ENCODE results near the gene TDRD7.

TDRD7 gene

DNA sequence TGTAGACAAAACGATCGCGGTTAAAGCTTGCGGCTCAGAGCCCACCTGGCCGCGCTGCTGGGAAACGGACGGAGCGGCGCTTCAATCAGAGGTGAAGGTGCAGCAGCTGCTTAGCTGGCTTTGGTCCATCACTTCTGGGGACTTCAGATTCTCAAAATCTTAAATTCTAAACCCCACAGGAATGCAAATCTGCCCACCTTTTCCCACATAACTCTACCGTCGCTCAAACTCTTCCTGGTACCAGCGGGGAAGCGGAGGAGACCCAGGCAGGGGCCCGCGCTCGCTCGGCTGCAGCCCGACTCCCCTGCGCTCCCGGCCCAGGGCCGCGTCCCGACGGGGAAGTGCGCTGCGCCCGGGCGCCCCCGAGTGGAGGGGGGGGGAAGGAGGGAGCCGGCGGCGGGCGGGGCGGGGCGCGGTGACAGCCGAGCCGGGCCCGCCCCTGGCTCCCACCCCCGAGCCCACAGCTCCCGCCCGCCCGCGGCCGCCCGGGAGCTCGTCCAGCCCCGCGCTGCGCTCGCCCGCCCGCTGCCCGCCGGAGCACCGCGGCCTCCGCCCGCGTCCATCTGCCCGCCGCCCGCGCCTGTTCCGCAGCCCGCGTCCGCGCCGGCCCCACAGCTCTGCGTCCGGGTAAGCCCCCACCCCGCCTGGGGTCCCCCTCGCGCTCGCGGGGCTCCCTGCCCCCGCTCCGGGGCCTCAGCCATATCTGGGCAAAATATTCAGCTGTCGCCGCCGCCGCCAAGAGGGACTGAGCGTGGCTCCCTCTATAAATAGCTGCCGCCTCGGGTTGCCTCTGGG is 89.5 kb downstream of the TDRD7 start, which contains the start of gene TMOD1:
TSS of gene TMOD1 (plus strand) at position 490 of the 795 bp plus-strand sequence. CDS start 22,523 bp downstream, outside the sequence.
- intact Hi-C loops (cut with DNase I): no loop called here
- peak in 41 of 42 donors; percentile 31 to 90 (median 79) for DNase-seq

DNA sequence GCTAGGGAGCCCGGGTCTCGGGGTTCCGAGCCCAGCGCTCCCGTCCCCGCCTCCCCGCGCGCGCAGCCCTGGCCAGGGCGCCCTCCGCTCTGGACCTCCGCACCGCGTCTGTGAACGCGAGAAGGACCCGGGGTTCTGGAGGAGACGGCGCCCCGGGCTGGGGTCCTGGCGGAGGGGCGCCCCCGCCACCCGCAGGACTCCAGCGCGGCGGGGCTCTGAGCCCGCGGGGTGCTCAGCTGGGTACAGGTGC is 90.0 kb downstream of the TDRD7 start:
- intact Hi-C loops (cut with DNase I): no loop called here
- no peak for DNase-seq

DNA sequence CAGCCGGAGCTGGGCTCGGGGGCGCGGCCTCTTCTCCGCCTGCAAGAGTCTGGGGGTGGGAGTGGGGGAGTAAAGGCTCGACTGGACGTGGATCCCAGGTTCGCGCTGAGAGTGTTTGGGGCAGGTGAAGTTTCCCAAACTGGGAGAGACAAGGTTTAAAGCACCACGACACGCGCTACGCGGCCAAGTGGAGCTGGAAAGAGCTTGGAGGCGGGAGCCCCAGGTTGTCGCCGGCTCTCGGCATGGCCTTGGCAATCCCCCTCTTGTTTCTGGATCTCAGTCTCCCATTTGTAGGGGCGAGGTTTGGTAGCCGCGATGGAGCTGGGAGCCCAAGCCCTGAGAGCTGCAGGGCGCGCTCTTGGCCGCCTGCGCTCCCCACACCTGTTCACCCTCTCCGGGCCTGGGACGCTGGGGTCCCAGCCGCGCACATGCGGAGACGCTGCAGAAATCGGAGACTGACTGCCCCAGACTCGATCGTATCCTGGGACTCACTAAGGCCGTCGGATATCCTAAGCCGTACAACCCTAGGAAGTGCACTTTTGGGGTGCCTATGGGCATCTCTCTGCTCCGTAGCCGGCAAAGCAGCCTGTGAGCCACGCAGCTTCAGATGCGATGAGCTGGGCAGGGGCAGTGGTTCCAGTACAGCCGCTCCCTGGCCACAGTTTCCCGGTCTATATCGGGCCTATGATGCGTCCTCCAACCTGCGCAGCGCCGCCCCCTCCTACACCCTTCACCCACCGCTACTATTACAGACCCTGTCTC is 90.5 kb downstream of the TDRD7 start:
- intact Hi-C loops (cut with DNase I): no loop called here
- DNase-seq: peak in 24 of 42 donors; percentile 13 to 52 (median 34)

DNA sequence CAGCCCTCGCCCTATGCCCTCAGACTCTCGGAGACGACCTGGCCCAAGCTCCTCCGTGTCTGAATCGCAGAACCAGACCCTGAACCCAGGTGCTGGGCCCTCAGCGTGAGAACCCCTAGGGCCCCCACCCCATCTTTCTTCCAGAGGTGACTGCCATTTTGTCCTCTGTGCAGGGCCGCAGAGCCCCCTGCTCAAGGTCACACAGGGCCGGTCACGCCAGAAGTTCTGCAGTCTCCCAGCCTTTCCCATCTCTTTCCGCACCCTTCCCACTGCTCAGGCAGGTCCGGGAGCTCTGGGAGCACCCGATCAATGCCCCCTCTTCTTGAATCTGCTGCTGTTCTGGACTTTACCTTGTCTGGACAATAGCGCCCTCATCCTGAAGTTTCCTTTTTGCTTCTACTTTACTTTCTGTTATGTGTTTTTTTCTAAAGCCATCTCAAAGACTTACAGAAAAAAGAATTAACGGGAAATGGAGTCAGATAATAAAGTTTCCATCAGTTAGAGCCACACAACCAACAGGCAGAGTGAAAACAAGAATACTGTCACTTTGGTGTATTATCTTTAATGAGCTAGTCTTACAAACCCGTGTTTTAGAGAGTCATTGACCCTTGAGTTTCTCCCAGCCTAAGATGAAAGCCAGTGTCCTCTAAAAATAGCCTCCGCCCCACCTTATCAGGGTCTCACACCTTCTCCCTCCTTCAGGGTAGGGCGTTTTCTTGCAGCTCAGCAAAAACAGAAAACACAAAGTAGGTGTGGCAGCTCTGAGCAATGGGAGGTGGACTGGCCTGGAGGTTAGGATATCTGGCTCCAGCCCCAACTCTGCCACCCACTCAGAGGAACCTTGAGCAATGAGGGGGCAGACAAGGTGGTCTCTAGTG is 91.3 kb downstream of the TDRD7 start:
- DNase-seq: peak in 1 of 42 donors; percentile 40
- intact Hi-C loops (cut with DNase I): no loop called here

DNA sequence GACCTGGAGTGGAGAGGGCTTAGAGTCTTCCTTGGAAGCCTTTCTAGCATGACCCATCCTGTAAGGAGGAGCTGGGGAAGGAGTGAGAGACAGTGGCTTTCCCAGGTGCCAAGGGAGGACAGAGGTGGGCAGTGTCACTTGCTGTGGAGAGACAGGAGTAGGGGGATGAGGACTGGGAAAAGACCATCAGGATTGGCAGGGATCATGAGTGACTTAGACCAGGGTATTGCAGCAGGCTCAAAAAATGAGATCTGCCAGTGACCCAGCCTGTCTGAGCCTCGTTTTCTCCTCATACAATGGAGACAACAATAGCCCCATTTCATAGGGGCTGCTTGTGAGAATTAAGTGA is 91.9 kb downstream of the TDRD7 start:
- peak in 1 of 42 donors; percentile 41 for DNase-seq
- intact Hi-C loops (cut with DNase I): no loop called here

DNA sequence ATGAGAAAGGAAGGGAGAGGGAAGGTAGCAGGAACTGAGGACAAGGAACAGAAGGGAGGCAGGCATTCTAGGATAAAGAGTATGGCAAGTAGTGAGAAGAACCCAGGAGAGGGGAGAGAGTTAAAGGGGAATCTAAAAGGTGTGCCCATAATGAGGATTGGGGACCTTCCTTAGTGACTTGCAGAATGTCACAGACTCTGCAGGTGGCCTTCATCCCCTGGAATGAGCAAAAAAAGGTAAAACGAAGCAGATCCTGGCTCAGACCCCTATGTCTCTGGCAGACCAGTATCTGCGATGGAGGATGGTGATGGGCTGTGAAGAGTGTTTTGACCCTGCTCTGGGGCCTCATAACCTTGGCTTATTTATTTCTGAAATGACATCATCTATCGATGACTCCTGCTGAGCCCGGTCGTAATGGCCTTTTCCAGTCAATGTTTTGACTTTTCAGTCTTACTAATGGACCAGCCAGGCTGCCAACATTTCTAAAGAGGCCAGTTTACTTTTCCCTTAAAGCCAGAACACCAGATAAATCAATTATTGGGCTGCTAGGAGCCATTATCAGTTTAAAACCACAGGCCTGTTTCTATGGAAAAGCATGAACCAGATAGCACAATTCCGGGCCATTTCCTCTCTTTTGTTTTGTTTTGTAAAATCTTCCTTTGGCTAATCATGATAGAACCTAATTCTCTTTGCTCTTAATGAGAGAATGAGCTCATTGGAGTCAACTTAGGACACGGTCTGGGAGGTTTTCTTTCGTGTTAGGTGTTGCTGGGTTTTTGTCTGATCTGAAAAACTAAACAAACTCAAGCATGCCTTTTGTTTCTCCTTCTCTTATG is 92.7 kb downstream of the TDRD7 start:
- intact Hi-C loops (cut with DNase I): no loop called here
- DNase-seq: peak in 1 of 42 donors; percentile 40

DNA sequence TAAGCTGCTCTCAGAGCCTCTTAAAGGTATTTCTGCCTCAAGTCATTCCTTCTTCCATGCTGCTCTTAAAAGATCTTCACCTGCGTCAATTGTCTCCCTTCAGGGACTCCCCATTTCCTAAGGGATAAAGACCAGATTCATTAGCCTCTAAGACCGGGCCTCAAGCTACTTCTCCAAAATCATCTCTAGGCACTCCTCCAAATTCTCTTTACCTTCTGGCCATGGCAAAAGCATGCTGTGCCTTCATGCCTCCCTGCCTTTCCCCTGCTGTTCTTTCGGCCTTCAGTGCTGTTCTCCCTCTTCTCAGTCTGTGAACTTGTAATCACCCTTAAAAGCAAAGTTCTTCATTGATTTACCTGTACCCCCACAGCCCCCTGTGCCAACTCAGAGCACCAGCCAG is 93.9 kb downstream of the TDRD7 start:
- DNase-seq: peak in 1 of 42 donors; percentile 18
- intact Hi-C loops (cut with DNase I): no loop called here

DNA sequence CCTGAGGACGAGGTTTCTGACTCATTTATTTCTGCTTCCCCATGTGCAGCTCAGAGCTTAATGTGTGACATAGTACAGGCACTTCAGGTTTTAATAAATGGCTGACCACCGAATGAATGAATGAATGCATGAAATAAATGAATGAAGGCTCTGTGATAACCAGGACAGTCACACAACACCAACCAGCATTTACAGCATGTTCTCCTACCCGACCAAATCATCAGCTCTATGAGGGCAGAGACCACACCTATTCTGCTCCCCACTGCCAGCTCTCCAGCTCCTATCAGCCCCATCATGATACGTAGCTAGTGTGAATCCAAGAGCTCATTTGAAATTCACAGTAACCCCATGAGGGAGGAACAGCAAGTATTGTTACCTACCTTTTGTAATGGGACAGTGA is 94.4 kb downstream of the TDRD7 start:
- peak in 1 of 42 donors; percentile 24 for DNase-seq
- intact Hi-C loops (cut with DNase I): no loop called here

DNA sequence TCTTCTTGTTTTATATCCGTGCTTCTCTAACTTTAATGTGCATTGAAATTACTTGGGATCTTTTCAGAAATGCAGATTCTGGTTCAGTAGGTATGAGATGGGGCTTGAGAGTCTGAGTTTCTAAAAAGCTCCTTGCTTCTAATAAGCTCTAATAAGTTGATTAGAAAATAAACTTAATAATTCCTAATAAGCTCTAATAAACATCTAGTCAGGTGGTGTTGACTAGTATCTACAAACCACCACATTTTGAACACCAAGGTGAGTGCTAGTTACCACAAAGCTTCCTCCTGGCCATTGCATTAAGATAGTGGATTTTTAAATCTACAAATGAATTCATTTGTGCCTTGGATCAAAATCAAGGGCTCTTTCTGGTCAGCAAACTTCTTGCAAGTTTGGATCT is 94.9 kb downstream of the TDRD7 start:
- intact Hi-C loops (cut with DNase I): no loop called here
- DNase-seq: no peak

DNA sequence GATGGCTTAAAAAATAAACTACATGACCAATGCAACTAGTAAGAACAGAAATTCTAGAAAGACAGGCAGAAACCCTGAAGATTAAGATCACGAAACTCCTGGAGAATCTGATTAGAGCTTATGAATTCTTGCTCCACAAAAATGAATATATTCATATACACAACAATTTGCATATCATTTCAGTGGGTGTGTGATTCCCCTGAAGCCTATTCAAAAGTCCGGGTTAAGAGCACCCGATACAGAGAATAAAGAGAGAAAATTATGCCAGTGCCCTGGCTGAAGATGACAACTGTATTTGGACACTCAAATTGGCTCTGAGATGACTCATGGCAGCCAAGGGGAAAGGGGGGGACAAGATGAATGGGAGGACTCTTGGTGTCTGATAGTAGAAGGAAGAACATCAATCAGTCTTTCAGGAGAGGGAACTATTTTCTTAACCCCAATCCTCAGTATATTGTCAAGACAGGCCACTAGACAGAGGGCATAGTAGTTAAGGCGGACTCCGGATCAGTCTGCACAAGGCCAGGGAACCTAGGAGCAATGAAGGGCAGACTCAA is 95.6 kb downstream of the TDRD7 start:
- DNase-seq: peak in 2 of 42 donors; percentile 34 to 58
- intact Hi-C loops (cut with DNase I): no loop called here

DNA sequence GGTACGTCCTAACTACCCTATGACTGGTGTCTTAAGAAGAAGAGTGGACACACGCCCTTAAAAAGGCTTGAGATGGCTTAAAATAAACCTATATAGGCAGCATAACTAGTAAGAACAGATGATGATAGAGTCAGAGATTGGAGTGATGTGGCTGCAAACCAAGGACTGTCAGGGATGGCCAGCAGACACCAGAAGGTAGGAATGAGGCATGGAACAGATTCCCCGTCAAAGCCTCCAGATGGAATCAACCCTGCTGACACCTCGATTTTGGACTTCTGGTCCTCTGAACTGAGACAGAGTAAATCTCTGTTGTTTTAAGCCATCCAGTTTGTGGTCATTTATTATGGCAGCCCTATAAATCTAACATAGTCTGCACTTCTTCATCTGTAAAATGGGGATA is 97.0 kb downstream of the TDRD7 start:
- peak in 1 of 42 donors; percentile 34 for DNase-seq
- intact Hi-C loops (cut with DNase I): no loop called here

DNA sequence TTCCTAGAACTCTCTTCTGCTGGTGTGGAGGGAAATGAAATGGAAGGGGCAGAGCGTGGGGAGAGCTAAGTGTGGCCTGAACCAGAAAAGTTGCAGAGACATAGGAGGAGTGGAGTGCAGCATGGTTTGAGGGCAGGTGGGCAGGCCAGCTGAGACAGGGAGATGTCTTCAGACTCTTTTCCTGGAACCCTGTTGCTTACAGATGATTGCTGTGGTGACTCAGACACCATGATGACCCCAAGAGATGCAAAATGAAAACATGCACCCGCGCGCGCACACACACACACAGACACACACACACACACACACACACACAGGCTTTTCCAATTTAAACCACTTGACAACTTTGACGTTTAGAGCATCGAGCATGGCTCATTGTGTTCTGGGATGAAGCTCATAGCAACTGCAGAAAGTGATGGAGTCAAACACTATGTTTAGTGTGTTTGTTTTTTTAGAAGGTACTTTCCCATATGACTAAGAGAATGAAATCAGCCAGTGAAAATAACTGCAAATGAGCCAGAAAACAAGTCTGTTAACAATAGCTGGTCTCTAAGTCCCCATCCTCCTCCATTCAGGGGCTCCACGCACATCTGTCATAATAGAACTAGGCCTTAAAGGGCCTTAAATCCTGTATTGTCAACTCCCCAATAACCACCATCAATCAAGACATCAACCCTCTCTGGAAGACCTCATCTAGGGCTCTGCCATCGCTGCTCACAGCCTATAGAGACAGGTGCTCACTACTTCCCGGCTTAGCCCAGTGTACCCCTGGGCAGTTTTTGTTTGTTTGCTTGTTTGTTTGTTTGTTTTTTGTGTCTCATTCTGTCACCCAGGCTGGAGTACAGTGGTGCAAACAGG is 99.1 kb downstream of the TDRD7 start:
- intact Hi-C loops (cut with DNase I): no loop called here

DNA sequence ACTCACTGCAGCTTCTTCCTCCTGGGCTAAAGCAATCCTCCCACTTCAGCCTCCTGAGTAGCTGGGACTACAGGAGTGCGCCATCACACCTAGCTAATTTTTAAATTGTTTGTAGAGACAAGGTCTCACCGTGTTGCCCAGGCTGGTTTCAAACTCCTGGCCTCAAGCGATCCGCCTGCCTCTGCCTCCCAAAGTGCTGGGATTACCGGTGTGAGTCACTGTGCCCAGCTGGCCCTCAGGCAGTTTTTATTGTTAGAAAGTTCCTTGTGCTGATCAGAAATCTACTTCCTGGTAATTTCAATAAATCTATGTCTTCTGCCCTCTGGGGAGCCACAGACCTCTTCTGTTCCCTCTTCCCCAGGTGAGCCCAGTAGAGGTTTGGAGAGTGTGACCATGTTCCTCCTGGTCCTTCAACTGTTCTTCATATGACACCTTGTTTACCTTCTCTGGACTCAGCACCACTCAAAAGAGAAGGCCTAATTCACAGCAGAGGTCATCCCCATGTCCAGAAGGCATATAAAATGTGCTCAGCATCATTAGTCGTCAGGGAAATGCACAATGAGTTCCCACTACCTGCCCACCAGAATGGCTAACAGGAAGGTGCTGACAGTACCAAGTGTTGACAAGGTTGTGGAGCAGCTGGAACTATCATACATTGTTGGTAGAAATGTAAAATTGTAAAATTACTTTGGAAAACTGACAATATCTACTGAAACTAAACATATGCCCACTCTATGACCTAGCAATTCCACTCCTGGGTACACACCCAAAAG is 99.9 kb downstream of the TDRD7 start:
- peak in 1 of 42 donors; percentile 33 for DNase-seq
- intact Hi-C loops (cut with DNase I): no loop called here

More for the DNA sequence above, 99.1 kb downstream of the TDRD7 start:
- peak in 1 of 42 donors; percentile 39 for DNase-seq

DNA sequence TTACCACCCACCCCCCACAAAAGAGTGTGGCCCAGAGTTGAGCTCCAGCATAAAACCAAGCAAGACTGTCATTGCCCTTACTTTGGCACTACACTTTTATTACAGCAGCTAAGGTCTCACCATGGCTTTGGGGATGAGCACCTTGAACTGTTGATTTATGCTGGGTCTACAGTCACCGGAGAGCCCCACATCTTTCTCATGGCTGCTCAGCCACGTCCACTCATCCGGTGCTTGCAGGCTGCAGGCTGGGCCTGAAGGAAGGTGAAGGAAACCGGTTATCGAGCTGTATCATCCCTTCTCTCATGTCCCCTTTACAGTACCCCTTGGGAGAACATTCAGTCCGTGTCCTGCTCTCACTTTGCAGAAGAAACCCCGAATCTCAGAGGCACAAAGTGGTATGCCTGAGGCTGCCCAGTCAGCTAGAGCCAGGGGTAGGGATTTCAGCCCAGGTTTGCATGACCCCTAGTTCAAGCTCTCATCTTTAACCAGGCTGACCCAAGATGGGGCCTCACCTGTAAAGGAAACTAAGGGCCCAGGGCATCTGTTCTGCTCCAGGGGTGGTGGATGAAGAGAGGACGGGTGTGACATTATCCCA is 101.2 kb downstream of the TDRD7 start:
- intact Hi-C loops (cut with DNase I): no loop called here

DNA sequence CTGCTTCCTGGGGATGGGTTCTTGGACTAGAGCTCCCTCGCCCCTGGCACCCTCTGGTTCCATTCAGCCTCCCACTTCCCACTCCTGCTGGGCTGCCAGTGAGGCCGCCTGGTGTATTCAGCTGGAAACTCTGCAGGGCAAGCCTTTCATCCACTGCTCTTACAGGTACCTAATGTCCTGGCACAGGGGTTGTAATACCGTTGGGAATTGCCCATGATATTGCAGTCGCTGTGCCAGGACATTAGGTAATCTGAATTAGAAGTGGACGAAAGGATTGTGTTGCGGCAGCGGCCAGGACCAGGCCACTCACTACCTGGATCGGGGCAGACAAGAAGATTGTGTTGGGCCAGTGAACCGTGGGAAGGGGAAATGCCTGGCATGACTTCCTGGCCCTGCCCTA is 102.6 kb downstream of the TDRD7 start:
- intact Hi-C loops (cut with DNase I): no loop called here
- peak in 2 of 42 donors; percentile 13 to 15 for DNase-seq

More for the DNA sequence above, 101.2 kb downstream of the TDRD7 start:
- DNase-seq: peak in 3 of 42 donors; percentile 7 to 29 (median 27)

DNA sequence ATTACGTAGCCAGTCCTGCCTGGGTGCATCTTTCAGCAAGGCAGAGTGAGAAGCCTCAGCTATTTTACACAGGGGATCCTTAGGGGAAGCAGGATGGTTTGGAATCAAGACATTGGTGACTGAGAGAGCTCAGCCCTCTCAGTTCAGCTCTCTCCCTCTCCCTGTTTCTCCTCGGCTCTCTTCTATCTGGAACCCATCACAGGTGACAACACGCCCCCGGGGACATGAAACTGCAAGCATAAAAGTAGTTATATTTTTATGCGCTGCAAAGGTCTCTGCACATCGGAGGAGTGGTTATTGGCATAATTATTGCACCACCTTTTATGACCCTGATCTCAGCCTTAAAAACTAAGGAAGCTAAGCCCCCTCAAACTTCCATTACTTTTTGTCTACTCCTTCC is 103.8 kb downstream of the TDRD7 start:
- DNase-seq: peak in 37 of 42 donors; percentile 27 to 86 (median 61)
- intact Hi-C loops (cut with DNase I): no loop called here

Measured in head of caudate nucleus (tissue), 42 donors.